GM23248 (cell line): ENCODE measurements around the gene C1QL2.

ENCODE experiments used
- EZH2 ChIP-seq: fragments of 200-600 bp; sonication (generic); IDR thresholded peaks from 2 replicates; pipeline ENCODE4 v1.6.1; 2018; ENCODE audit warnings: antibody characterized with exemption, mild to moderate bottlenecking; ENCODE audit not compliant: insufficient read depth, poor library complexity, severe bottlenecking
- EZH2phosphoT487 ChIP-seq: fragments of 200-600 bp; sonication (generic); IDR thresholded peaks from 2 replicates; pipeline ENCODE4 v1.6.1; 2018; ENCODE audit warnings: antibody characterized with exemption, moderate library complexity, mild to moderate bottlenecking, low read depth; ENCODE audit not compliant: insufficient read depth

- TF ChIP-seq EZH2 (no peak), EZH2phosphoT487 (no peak)
Measured at GRCh38 chr2:119181791-119182445, 23.4 kb upstream of the C1QL2 start.
